ENCODE results near the gene CAMKK2.

- TF ChIP-seq, protein P1, sequence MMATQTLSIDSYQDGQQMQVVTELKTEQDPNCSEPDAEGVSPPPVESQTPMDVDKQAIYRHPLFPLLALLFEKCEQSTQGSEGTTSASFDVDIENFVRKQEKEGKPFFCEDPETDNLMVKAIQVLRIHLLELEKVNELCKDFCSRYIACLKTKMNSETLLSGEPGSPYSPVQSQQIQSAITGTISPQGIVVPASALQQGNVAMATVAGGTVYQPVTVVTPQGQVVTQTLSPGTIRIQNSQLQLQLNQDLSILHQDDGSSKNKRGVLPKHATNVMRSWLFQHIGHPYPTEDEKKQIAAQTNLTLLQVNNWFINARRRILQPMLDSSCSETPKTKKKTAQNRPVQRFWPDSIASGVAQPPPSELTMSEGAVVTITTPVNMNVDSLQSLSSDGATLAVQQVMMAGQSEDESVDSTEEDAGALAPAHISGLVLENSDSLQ (IDR thresholded peaks at IDR 0.05), result no peak
- TF ChIP-seq BHLHE40 (IDR thresholded peaks at IDR 0.05; ENCODE audit: borderline replicate concordance) (no peak), SUZ12 (IDR thresholded peaks at IDR 0.05) (no peak), L3MBTL2 (conservative IDR thresholded peaks at IDR 0.05) (no peak), FOXK2 (IDR thresholded peaks at IDR 0.05) (no peak), FOXM1 (IDR thresholded peaks at IDR 0.05; ENCODE audit: borderline replicate concordance) (no peak), FOXA1 (IDR thresholded peaks at IDR 0.05) (no peak), ZNF384 (IDR thresholded peaks at IDR 0.05) (no peak), NFRKB (IDR thresholded peaks at IDR 0.05) (no peak), LEF1 (IDR thresholded peaks at IDR 0.05; ENCODE audit: borderline replicate concordance) (no peak), ELF4 (IDR thresholded peaks at IDR 0.05) (no peak), SP1 (IDR thresholded peaks at IDR 0.05) (no peak)
Observed at GRCh38 chr12:121334513-121335343, 38.2 kb upstream of the CAMKK2 start.

Data from HEK293T (cell line).